Omental fat pad (tissue), 4 donors: ENCODE results near the gene MACROH2A2. TPM values are rescaled to one million over a fixed set of nuclear protein-coding genes. Genes with fewer than 3 reads are reported as not detected.

Experiments
- ATAC-seq: fragments of 150-250 bp; one replicate; pipeline ENCODE4 v1.9.1; 2016; ENCODE audit warnings: mild to moderate bottlenecking, moderate library complexity; ENCODE audit not compliant: low FRiP score
- DNase-seq: peaks from one replicate; pipeline ENCODE4 v3.0.0-alpha.2; 2019; ENCODE audit warnings: low spot score
- total RNA-seq, 4 donors: library from RNA; depleted of rRNA; stranded (reverse); fragments of >200 nt; gene quantifications; one replicate each; pipeline ENCODE4 v1.1.0, GENCODE V29; 2016
- TF ChIP-seq, protein P1 (sequence below), 3 donors: fragments of 450-650 bp; IDR thresholded peaks; one replicate each; pipeline ENCODE4 v1.5.1; 2016 to 2017; ENCODE audit warnings: antibody characterized with exemption in 3 of 3, mild to moderate bottlenecking in 3 of 3, moderate library complexity in 2 of 3

Gene MACROH2A2
- 1 to 10 TPM; 4.1 to 6.0 (median 5.2) TPM for total RNA-seq

DNA sequence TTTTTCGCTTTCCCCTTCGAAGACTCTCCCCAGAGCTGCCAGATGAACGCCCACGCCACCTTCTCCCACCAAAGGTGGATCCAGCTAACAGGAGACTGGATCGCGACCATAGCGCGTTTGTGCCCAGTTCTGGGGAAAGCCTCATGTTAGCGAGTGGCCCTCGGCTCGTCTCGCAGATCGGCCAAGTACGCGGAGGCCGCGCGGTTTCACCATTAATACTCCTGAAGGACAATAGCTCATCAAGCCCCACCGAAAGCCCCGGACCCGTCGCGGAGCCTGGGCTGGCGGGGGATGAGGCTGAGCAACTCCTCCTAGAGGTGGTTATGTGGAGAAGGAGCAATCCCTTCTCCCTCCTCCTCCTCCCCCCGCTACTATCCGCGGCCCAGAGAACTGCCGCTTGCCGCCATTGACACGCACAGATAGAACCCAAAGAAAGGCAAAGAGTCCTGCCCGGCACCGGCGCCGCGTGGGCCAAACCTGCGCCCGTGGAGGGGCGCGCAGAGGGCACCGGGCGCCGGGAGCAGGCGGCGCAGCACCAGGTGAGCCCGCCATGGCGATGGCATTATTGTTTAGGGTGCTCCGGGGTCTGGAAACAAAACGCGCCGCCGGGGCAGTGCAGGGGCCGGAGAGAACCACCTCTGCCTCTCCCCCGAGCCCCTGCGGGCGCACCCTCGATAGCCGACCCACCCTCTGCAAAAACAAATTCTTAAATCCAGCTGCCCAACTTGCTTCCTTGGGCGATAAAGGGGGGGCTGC lies at the start of gene MACROH2A2:
TSS of gene MACROH2A2 (plus strand) at position 385 of the 756 bp plus-strand sequence. CDS start 22,813 bp downstream, outside the sequence.
- peak; percentile 70 for ATAC-seq
- no peak for DNase-seq
- TF ChIP-seq, protein P1, sequence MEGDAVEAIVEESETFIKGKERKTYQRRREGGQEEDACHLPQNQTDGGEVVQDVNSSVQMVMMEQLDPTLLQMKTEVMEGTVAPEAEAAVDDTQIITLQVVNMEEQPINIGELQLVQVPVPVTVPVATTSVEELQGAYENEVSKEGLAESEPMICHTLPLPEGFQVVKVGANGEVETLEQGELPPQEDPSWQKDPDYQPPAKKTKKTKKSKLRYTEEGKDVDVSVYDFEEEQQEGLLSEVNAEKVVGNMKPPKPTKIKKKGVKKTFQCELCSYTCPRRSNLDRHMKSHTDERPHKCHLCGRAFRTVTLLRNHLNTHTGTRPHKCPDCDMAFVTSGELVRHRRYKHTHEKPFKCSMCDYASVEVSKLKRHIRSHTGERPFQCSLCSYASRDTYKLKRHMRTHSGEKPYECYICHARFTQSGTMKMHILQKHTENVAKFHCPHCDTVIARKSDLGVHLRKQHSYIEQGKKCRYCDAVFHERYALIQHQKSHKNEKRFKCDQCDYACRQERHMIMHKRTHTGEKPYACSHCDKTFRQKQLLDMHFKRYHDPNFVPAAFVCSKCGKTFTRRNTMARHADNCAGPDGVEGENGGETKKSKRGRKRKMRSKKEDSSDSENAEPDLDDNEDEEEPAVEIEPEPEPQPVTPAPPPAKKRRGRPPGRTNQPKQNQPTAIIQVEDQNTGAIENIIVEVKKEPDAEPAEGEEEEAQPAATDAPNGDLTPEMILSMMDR (IDR thresholded peaks at IDR 0.05) = no peak

DNA sequence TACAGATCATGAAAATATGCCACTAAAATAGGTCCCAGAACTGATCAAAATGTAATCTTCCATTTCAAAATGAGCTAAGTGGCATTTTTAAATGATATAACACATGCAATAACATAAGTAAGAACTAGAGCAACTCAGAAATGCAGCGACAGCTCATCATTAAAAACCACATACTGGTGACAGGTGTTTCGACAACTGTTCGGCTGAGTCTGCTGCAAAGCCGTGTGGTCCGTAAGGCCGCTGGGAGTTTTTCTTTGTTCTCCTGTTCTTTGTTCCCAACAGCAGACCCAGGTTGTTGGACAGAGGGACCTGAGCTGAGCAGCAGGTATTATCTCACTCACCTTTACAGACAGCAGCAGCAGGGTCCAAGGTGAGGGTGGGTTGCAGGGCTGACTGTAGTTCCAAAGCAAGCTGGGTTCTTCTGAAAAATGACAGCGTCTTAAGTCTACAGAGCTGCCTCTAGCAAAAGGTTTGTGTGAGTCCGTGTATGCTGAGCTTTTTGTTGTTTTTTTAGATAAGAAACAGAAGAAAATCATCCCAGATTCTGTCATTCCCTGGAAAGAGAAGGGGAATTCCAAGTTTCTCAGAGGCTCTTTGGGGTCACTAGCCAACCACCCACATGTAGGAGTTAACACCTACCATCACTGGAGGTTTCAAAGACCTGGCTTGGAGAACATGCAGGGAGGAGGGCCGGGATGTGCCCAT lies 45.4 kb upstream of the MACROH2A2 start:
- TF ChIP-seq, protein P1 (IDR thresholded peaks at IDR 0.05) = no peak
- ATAC-seq (no peak), DNase-seq (no peak)

DNA sequence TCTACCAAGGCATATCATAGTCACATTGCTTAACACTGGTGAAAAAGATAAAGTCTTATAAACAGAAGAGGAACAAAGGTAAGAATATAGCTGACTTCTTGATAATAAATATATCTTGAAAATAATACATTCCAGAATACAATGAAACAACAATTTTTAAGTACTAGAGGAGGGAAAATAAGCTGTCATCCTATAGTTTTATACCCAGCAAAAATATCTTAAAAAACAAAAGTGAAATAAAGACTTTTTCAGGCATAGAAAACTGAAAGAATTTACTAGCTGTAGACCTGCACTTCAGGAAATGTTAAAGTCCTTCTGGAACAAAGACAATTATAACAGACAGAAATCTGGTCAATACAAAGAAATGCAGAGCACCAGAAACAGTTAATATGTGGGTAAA lies 21.4 kb upstream of the MACROH2A2 start:
- TF ChIP-seq, protein P1 (IDR thresholded peaks at IDR 0.05) = no peak
- DNase-seq (no peak), ATAC-seq (no peak)

DNA sequence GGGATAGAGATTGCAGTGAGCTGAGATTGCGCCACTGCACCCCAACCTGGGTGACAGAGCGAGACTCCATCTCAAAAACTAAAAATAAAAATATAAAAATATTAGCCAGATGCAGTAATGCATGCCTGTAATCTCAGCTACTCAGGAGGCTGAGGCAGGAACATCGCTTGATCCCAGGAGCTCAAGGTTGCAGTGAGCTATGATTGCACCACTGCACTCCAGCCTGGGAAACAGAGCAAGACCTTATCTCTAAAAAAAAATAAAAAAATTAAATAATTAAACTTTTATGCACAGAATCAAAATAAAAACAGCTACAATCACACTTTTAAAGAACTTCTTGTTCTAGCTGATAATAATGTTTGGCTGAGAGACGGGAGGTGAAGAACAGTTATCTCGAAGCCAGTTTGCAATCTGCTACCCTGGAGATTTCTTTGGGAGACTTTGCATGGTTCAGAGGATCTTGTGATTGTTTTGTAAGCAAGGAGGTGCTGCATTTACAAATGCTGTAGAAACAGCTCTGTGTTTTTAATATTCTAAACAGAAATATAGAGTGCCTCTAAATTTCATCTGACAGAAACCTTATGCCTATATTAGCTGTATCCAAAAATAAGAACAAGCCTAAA lies 19.9 kb upstream of the MACROH2A2 start:
- TF ChIP-seq, protein P1 (IDR thresholded peaks at IDR 0.05) = no peak
- ATAC-seq (no peak), DNase-seq (no peak)

DNA sequence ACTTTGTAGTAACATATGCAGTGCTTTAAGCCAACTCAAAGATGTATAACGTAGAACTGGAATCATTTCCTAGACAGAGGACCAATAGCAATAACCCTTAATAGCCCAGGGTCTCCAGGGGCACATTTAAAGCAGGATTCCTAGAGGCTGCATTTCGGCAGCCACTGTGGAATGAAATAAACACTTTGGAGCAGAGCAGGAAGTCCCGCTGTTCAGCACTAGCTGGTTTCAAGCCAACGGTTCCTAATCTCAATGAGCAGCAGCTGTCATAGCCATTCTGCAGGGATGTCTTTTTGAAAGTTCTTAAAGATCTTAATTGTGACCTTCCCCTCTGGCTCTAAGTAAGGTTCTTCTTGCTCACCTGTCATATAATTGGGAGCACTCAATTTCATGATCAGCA lies 18.4 kb upstream of the MACROH2A2 start:
- TF ChIP-seq, protein P1 (IDR thresholded peaks at IDR 0.05) = no peak
- ATAC-seq (no peak), DNase-seq (no peak)

DNA sequence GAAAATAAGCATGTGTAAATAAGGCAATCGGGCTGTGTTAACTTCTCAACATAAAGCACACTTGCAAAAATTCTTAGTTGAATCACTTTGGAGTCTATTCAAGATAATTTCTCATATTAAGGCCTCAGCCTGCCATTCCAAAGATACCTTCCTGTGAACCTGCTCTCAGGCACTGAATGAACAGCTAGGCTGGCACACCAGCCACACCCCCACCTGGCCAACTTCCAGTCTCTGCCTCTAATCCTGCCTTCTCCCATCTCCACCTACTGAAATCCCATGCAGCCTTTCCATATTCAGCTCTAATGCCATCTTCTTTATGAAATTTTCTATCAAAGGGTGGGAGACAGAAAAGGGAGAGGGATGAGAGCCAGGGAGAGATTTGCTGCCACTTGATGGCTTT lies 17.1 kb upstream of the MACROH2A2 start:
- ATAC-seq (no peak), DNase-seq (no peak)
- TF ChIP-seq, protein P1 (IDR thresholded peaks at IDR 0.05) = no peak
